ENCODE measurements around the gene MISFA. TPM values are rescaled to one million over a fixed set of nuclear protein-coding genes. Genes with fewer than 3 reads are reported as not detected.

MISFA gene
- total and polyA plus RNA-seq, 2 of the 4 experiments (the other 2 are of a cell fraction), result 0.38 TPM; not detected in 1

DNA sequence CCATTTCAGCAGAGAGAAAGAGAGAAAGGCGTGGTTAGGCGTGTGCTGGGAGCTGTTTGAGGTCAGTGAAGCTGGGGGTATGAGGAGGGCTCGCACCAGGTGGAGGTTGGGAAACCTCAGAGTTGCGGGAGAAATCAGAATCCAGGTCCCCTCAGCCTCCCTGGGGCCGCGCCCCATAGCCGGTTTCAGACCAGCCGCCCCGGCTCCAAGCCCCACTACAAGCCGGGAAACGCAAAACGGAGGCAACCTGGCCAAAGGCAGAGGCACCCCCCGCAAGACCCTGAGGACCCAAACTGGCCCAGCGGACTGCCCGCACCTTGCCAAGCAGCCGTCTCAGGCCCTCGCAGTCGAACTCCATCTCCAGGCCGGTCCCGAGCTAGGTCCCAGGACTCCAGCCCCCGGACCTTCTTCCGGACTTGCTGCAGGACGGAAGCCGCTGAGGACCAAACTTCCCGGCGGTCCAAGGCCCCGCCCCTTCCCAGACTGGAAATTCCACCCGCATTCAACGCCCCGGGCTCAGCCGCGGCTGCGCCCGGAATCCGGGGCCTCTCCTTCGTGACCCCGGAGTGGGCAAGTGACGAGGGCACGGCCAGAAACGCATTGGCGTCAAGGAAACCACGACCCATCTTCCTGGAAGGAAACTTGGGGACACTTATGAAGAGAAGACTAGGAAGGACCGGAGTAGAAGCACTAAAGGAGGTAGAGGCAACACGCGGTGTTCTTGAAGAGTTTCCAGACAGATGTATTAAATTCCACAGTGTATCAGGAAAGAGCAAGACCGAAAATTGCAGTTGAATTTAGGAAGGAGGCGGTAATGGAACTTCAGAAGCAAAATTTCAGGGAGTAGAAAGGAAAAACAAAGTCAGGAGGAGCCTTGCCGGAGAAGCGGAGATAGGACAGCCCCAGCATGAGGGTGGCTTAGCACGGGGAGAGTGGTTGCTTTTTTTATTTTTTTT, 11.0 kb upstream of the MISFA start, which contains the start of gene UEVLD:
Gene UEVLD, minus strand, starts transcription at position 438 of the 956 bp plus-strand sequence. Its CDS starts 80 bp downstream, at position 358.
- Histone ChIP-seq H3K4me1 (ENCODE audit: control insufficient read depth, insufficient read depth, low read length) (peaks cover 5% of the 10 kb centered on the region; the same call in 1 of the 2 replicates), H3K23ac (ENCODE audit: low read depth, low read length) (peak within 1 kb of the TSS; percentile 98), H4K91ac (ENCODE audit: insufficient read depth, low read depth, low read length) (peak within 1 kb of the TSS; percentile 92), H3K27me3 (ENCODE audit: control insufficient read depth, insufficient read depth, low read length) (no peaks in the 10 kb centered on the region), H3K79me1 (ENCODE audit: low read depth in 1 of 2, low read length in 2 of 2) (peaks cover 31 to 57% of the 10 kb centered on the region in 2 experiments), H2AK9ac (replicated peaks; ENCODE audit: low read depth, low read length, poor library complexity) (peak within 1 kb of the TSS; percentile 90), H4K8ac (ENCODE audit: low read depth in 2 of 2, low read length in 2 of 2) (peak within 1 kb of the TSS; percentile 84 to 94), H4K5ac (ENCODE audit: low read depth, low read length) (peak within 1 kb of the TSS; percentile 83), H3K9ac (ENCODE audit: low read depth, low read length) (peak within 1 kb of the TSS; percentile 97), H2BK15ac (ENCODE audit: low read depth, low read length) (peak within 1 kb of the TSS; percentile 74; the same call in 1 of the 3 replicates), H3K4ac (ENCODE audit: low read depth, low read length) (peak within 1 kb of the TSS; percentile 97), H2AK5ac (ENCODE audit: low read depth, low read length) (peak within 1 kb of the TSS; percentile 42; the same call in 1 of the 2 replicates), H2BK120ac (ENCODE audit: low read depth, low read length) (peak within 1 kb of the TSS; percentile 88), H2BK20ac (ENCODE audit: low read depth, low read length) (peak within 1 kb of the TSS; percentile 38; the same call in 1 of the 2 replicates), H3K36me3 (ENCODE audit: control insufficient read depth, insufficient read depth, low read length) (no peaks in the 10 kb centered on the region), H2AFZ (replicated peaks; ENCODE audit: low read length, poor library complexity) (peak within 1 kb of the TSS; percentile 99), H3K4me3 (ENCODE audit: insufficient read depth, low read depth, low read length) (peak within 1 kb of the TSS; percentile 82), H3K9me3 (ENCODE audit: control insufficient read depth, insufficient read depth, low read length) (no peaks in the 10 kb centered on the region), H3K4me2 (ENCODE audit: low read depth, low read length) (peak within 1 kb of the TSS; percentile 99), H3K9me1 (ENCODE audit: insufficient read depth, low read length) (peaks cover 6% of the 10 kb centered on the region), H2BK5ac (ENCODE audit: low read depth, low read length, poor library complexity, severe bottlenecking) (peak within 1 kb of the TSS; percentile 86), H3K18ac (ENCODE audit: low read depth, low read length) (peak within 1 kb of the TSS; percentile 89), H3K27ac (ENCODE audit: insufficient read depth, low read length) (peak within 1 kb of the TSS; percentile 85), H4K20me1 (ENCODE audit: insufficient read depth, low read length) (no peaks in the 10 kb centered on the region), H3K14ac (replicated peaks; ENCODE audit: low read depth, low read length) (peak within 1 kb of the TSS; percentile 99), H3K56ac (ENCODE audit: extremely low read depth, insufficient read depth, low read length) (peak within 1 kb of the TSS; percentile 95)
- ChIA-PET CTCF (no interaction called here), POLR2A (ENCODE audit: unreplicated experiment) (no interaction called here)
- no TSS peak for BruUV-seq (replicated peaks)
- in situ Hi-C loops (cut with MboI; ENCODE audit: low sequenced_read_pairs) (no loop called here), dilution Hi-C loops (cut with HindIII; ENCODE audit: low sequenced_read_pairs, unreplicated experiment) (no loop called here), intact Hi-C loops (cut with micrococcal nuclease) (loop anchor here (1.0 to 2.0 kb wide), 2 partner anchors 46 to 144 kb away; partner anchors contain the start of gene SPTY2D1)
- ATAC-seq (ENCODE audit: low read depth) (peak; percentile 96), DNase-seq (peak; percentile 89)
- WGBS, 2 experiments (ENCODE audit: extremely low coverage in 2 of 2, insufficient read length in 1 of 2), result 0% methylated on average over 27 of the region's 50 CpGs; no CpG with 5 or more reads in 1 of the 2 experiments
- TF ChIP-seq SMC3 (IDR thresholded peaks at IDR 0.05; ENCODE audit: low read depth, low read length), result no peak; the same call in 1 of the 2 replicates
- TF ChIP-seq MAZ (IDR thresholded peaks at IDR 0.05; ENCODE audit: borderline replicate concordance, low read depth, low read length), result peak; percentile 82; the same call in 1 of the 2 replicates
- peak; percentile 71 for TF ChIP-seq POLR2A (IDR thresholded peaks at IDR 0.05; ENCODE audit: low read depth, low read length)
